ENCODE results near the gene POMZP3.
"Not testable (repeated sequence)": the region's sequence is repeated elsewhere in the genome, so short reads cannot be mapped to it uniquely, and the experiment has no call there.

The POMZP3 gene

GRCh38 chr7:76626989-76627642, at the start of gene POMZP3:
TSS of gene POMZP3 (minus strand) at chr7:76627279. CDS start at chr7:76626064, 1,215 bp downstream.
- Mint-ChIP-seq H3K4me3 (peak within 1 kb of the TSS; percentile 87 to 89), H3K27ac (peak within 1 kb of the TSS; percentile 96 to 98), H3K4me1 (peaks cover 14% of the 10 kb centered on the region)
- H3K9me3 Mint-ChIP-seq, H3K27me3 Mint-ChIP-seq: not testable (repeated sequence)
- peak; percentile 97 for ATAC-seq
- DNase-seq = peak; percentile 51 to 54

- not testable (repeated sequence) for H3K27ac Mint-ChIP-seq, ATAC-seq, H3K4me1 Mint-ChIP-seq, H3K4me3 Mint-ChIP-seq, DNase-seq, H3K9me3 Mint-ChIP-seq
- H3K27me3 Mint-ChIP-seq = peaks cover 15% of the 10 kb centered on the region
Measured at GRCh38 chr7:76675783-76676182, 48.7 kb upstream of the POMZP3 start.

GRCh38 chr7:76673346-76673745, 46.3 kb upstream of the POMZP3 start:
- H3K27ac Mint-ChIP-seq, H3K4me1 Mint-ChIP-seq, DNase-seq, H3K4me3 Mint-ChIP-seq, H3K9me3 Mint-ChIP-seq, ATAC-seq: not testable (repeated sequence)
- peaks cover 12% of the 10 kb centered on the region for H3K27me3 Mint-ChIP-seq

GRCh38 chr7:76659212-76659611, 32.1 kb upstream of the POMZP3 start:
- H3K4me1 Mint-ChIP-seq, H3K9me3 Mint-ChIP-seq, H3K4me3 Mint-ChIP-seq, ATAC-seq, H3K27ac Mint-ChIP-seq, DNase-seq, H3K27me3 Mint-ChIP-seq: not testable (repeated sequence)

- not testable (repeated sequence) for H3K27me3 Mint-ChIP-seq, H3K4me3 Mint-ChIP-seq, DNase-seq, ATAC-seq, H3K9me3 Mint-ChIP-seq, H3K4me1 Mint-ChIP-seq, H3K27ac Mint-ChIP-seq
Measured at GRCh38 chr7:76656425-76656824, 29.3 kb upstream of the POMZP3 start.

GRCh38 chr7:76642620-76643019, 15.5 kb upstream of the POMZP3 start:
- ATAC-seq, H3K4me3 Mint-ChIP-seq, H3K4me1 Mint-ChIP-seq, H3K27ac Mint-ChIP-seq, DNase-seq, H3K9me3 Mint-ChIP-seq, H3K27me3 Mint-ChIP-seq: not testable (repeated sequence)

GRCh38 chr7:76637061-76637691, 10.1 kb upstream of the POMZP3 start:
- not testable (repeated sequence) for H3K4me3 Mint-ChIP-seq, H3K9me3 Mint-ChIP-seq, H3K27me3 Mint-ChIP-seq, H3K4me1 Mint-ChIP-seq, H3K27ac Mint-ChIP-seq, DNase-seq
- ATAC-seq = peak; percentile 94

GRCh38 chr7:76626581-76626980, 498 bp downstream of the POMZP3 start:
- DNase-seq, H3K27me3 Mint-ChIP-seq, H3K9me3 Mint-ChIP-seq: not testable (repeated sequence)
- ATAC-seq = peak; percentile 57
- peak overlapping the region; percentile 86 to 89 for H3K4me3 Mint-ChIP-seq
- peak overlapping the region; percentile 80 to 94 for H3K27ac Mint-ChIP-seq
- peaks cover 14% of the 10 kb centered on the region for H3K4me1 Mint-ChIP-seq

- not testable (repeated sequence) for H3K27me3 Mint-ChIP-seq, H3K4me1 Mint-ChIP-seq, H3K27ac Mint-ChIP-seq, DNase-seq, ATAC-seq, H3K9me3 Mint-ChIP-seq, H3K4me3 Mint-ChIP-seq
Measured at GRCh38 chr7:76619439-76620190, 7.5 kb downstream of the POMZP3 start.

- H3K27ac Mint-ChIP-seq, ATAC-seq, H3K27me3 Mint-ChIP-seq: not testable (repeated sequence)
Measured at GRCh38 chr7:76613783-76614182, 13.3 kb downstream of the POMZP3 start.

GRCh38 chr7:76612232-76612631, 14.8 kb downstream of the POMZP3 start:
- peaks cover 17% of the 10 kb centered on the region for H3K4me1 Mint-ChIP-seq
- not testable (repeated sequence) for ATAC-seq, H3K27ac Mint-ChIP-seq, DNase-seq, H3K9me3 Mint-ChIP-seq, H3K4me3 Mint-ChIP-seq, H3K27me3 Mint-ChIP-seq

More at GRCh38 chr7:76613783-76614182, 13.3 kb downstream of the POMZP3 start:
- not testable (repeated sequence) for DNase-seq, H3K4me3 Mint-ChIP-seq, H3K9me3 Mint-ChIP-seq, H3K4me1 Mint-ChIP-seq

- not testable (repeated sequence) for H3K27ac Mint-ChIP-seq, DNase-seq, H3K9me3 Mint-ChIP-seq, H3K4me3 Mint-ChIP-seq, H3K27me3 Mint-ChIP-seq
- peak; percentile 64 for ATAC-seq
- H3K4me1 Mint-ChIP-seq = peaks cover 25% of the 10 kb centered on the region
Measured at GRCh38 chr7:76609864-76610263, 17.2 kb downstream of the POMZP3 start.

GRCh38 chr7:76608469-76608868, 18.6 kb downstream of the POMZP3 start:
- not testable (repeated sequence) for H3K9me3 Mint-ChIP-seq, H3K27me3 Mint-ChIP-seq, DNase-seq, H3K4me3 Mint-ChIP-seq, ATAC-seq
- Mint-ChIP-seq H3K4me1 (peaks cover 25% of the 10 kb centered on the region), H3K27ac (peak overlapping the region; percentile 40 to 42)

GRCh38 chr7:76606027-76606426, 21.1 kb downstream of the POMZP3 start:
- not testable (repeated sequence) for H3K9me3 Mint-ChIP-seq, H3K27me3 Mint-ChIP-seq, H3K27ac Mint-ChIP-seq
- peak; percentile 90 for ATAC-seq
- Mint-ChIP-seq H3K4me1 (peaks cover 29% of the 10 kb centered on the region), H3K4me3 (peak overlapping the region in 1 of 2 donors; percentile 39)
- DNase-seq = peak; percentile 40 to 54

- not testable (repeated sequence) for H3K9me3 Mint-ChIP-seq, H3K27me3 Mint-ChIP-seq, DNase-seq, ATAC-seq
- Mint-ChIP-seq H3K27ac (peak overlapping the region; percentile 97 to 98), H3K4me1 (peaks cover 51% of the 10 kb centered on the region), H3K4me3 (peak overlapping the region in 1 of 2 donors; percentile 21)
Measured at GRCh38 chr7:76600650-76601049, 26.4 kb downstream of the POMZP3 start.

- Mint-ChIP-seq H3K27ac (peak overlapping the region; percentile 97 to 98), H3K4me1 (peaks cover 55% of the 10 kb centered on the region)
- not testable (repeated sequence) for H3K9me3 Mint-ChIP-seq
Measured at GRCh38 chr7:76600116-76600482, 27.0 kb downstream of the POMZP3 start.

More at GRCh38 chr7:76600116-76600482, 27.0 kb downstream of the POMZP3 start:
- H3K4me3 Mint-ChIP-seq = peak overlapping the region in 1 of 2 donors; percentile 21
- peak; percentile 98 for ATAC-seq
- H3K27me3 Mint-ChIP-seq, DNase-seq: not testable (repeated sequence)
